GM18498 (cell line): Measurements from ENCODE around the gene ZNF565.
"Not testable (repeated sequence)": the region's sequence is repeated elsewhere in the genome, so short reads cannot be mapped to it uniquely, and the experiment has no call there.

ENCODE experiments used
- ATAC-seq: cut with Tn5 transposase; IDR thresholded peaks from one replicate; pipeline ENCODE4 v1.9.1; 2021; ENCODE audit warnings: mild to moderate bottlenecking, moderate library complexity; ENCODE audit not compliant: unreplicated experiment

Gene ZNF565

GRCh38 chr19:36215276-36216123 lies 1.0 kb upstream of the ZNF565 start:
- ATAC-seq = no peak

- no peak for ATAC-seq
These were observed 1.6 kb downstream of the ZNF565 start for GRCh38 chr19:36212895-36213294.

- ATAC-seq = no peak
These were observed 4.0 kb downstream of the ZNF565 start for GRCh38 chr19:36210497-36210896.

- no peak for ATAC-seq
These were observed 5.1 kb downstream of the ZNF565 start for GRCh38 chr19:36209372-36209771.

- ATAC-seq = no peak
These were observed 6.7 kb downstream of the ZNF565 start for GRCh38 chr19:36207605-36208252.

- ATAC-seq = no peak
These were observed 11.2 kb downstream of the ZNF565 start for GRCh38 chr19:36203293-36203692.

- no peak for ATAC-seq
These were observed 12.8 kb downstream of the ZNF565 start for GRCh38 chr19:36201684-36202083.

- no peak for ATAC-seq
These were observed 16.3 kb downstream of the ZNF565 start for GRCh38 chr19:36198119-36198518.

- ATAC-seq = no peak
These were observed 18.2 kb downstream of the ZNF565 start for GRCh38 chr19:36196249-36196648.

GRCh38 chr19:36186722-36187121 lies 27.7 kb downstream of the ZNF565 start:
- not testable (repeated sequence) for ATAC-seq

- no peak for ATAC-seq
These were observed 31.2 kb downstream of the ZNF565 start for GRCh38 chr19:36183245-36183628.

GRCh38 chr19:36182612-36183244 lies 31.7 kb downstream of the ZNF565 start:
- no peak for ATAC-seq

GRCh38 chr19:36179077-36179476 lies 35.4 kb downstream of the ZNF565 start:
- not testable (repeated sequence) for ATAC-seq

GRCh38 chr19:36173846-36174245 lies 40.6 kb downstream of the ZNF565 start:
- not testable (repeated sequence) for ATAC-seq

GRCh38 chr19:36172852-36173251 lies 41.6 kb downstream of the ZNF565 start:
- ATAC-seq = no peak

- no peak for ATAC-seq
These were observed 45.2 kb downstream of the ZNF565 start for GRCh38 chr19:36169084-36169760.

GRCh38 chr19:36163813-36164212 lies 50.7 kb downstream of the ZNF565 start:
- ATAC-seq = no peak

GRCh38 chr19:36160821-36161596 lies 53.5 kb downstream of the ZNF565 start:
- no peak for ATAC-seq

- no peak for ATAC-seq
These were observed 61.3 kb downstream of the ZNF565 start for GRCh38 chr19:36153126-36153525.

- ATAC-seq = no peak
These were observed 61.9 kb downstream of the ZNF565 start, which contains the start of gene COX7A1 for GRCh38 chr19:36152352-36153091. Gene COX7A1 (minus strand): TSS chr19:36152447. CDS start chr19:36152407, 40 bp downstream.
